Nephron progenitor cell (in vitro differentiated cells): ENCODE measurements around the gene TUBB3.

ENCODE experiments used
- DNase-seq: peaks from one replicate; pipeline ENCODE4 v3.0.0; 2021
- H3K27ac Mint-ChIP-seq: 2 replicates; pipeline ENCODE4 v1.8.0; 2021; ENCODE audit warnings: mild to moderate bottlenecking, moderate library complexity, mixed read lengths
- H3K27me3 Mint-ChIP-seq: 2 replicates; pipeline ENCODE4 v1.8.0; 2021; ENCODE audit warnings: mild to moderate bottlenecking, low read depth, mixed read lengths; ENCODE audit not compliant: poor library complexity
- H3K36me3 Mint-ChIP-seq: 2 replicates; pipeline ENCODE4 v1.8.0; 2021; ENCODE audit warnings: low read depth, mixed read lengths
- H3K4me1 Mint-ChIP-seq: 2 replicates; pipeline ENCODE4 v1.8.0; 2021; ENCODE audit warnings: mixed read lengths
- H3K4me3 Mint-ChIP-seq: 2 replicates; pipeline ENCODE4 v1.8.0; 2021; ENCODE audit warnings: mild to moderate bottlenecking, moderate library complexity, mixed read lengths
- H3K9me3 Mint-ChIP-seq: 2 replicates; pipeline ENCODE4 v1.8.0; 2021; ENCODE audit warnings: mild to moderate bottlenecking, moderate library complexity, mixed read lengths
- TF ChIP-seq, protein P1 (sequence below): fragments of 200-600 bp; sonication (generic); IDR thresholded peaks from 2 replicates; pipeline ENCODE4 v1.5.0; 2021; ENCODE audit warnings: antibody characterized with exemption

The TUBB3 gene

DNA sequence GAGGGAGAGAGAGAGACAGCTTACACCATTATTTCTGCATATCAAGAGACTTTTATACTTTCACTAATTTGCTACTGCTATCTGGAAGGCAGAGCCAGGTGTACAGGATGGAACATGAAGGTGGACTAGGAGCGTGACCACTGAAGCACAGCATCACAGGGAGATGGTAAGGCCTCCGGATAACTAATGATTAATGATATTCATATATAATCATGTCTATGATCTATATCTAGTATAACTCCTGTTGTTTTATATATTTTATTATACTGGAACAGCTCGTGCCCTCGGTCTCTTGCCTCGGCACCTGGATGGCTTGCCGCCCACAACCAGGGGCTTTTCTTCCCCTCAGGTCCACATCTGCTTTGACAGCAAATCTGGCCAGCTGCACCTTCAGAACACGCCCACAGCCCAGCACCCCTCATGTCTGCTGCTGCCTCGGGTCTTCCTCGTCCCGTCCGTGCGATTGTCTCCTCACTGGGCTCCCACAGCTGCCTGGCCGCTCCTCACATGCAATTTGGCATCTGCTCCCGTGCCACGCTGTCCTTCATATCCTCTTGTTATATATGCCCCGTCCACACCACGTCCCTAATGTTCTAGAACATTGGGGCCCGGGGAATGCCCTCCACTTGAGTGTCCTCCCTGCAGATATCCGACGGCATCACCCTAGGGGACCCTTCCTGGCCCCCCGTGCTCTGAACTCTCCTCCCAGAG is 15.2 kb downstream of the TUBB3 start:
- no peak overlapping the region for H3K27ac Mint-ChIP-seq
- no peaks in the 10 kb centered on the region for H3K9me3 Mint-ChIP-seq
- no peaks in the 10 kb centered on the region for H3K27me3 Mint-ChIP-seq
- TF ChIP-seq, protein P1, sequence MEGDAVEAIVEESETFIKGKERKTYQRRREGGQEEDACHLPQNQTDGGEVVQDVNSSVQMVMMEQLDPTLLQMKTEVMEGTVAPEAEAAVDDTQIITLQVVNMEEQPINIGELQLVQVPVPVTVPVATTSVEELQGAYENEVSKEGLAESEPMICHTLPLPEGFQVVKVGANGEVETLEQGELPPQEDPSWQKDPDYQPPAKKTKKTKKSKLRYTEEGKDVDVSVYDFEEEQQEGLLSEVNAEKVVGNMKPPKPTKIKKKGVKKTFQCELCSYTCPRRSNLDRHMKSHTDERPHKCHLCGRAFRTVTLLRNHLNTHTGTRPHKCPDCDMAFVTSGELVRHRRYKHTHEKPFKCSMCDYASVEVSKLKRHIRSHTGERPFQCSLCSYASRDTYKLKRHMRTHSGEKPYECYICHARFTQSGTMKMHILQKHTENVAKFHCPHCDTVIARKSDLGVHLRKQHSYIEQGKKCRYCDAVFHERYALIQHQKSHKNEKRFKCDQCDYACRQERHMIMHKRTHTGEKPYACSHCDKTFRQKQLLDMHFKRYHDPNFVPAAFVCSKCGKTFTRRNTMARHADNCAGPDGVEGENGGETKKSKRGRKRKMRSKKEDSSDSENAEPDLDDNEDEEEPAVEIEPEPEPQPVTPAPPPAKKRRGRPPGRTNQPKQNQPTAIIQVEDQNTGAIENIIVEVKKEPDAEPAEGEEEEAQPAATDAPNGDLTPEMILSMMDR, result no peak
- H3K36me3 Mint-ChIP-seq, result peaks cover 27% of the 10 kb centered on the region
- peaks cover 14% of the 10 kb centered on the region for H3K4me1 Mint-ChIP-seq
- no peak overlapping the region for H3K4me3 Mint-ChIP-seq
- no peak for DNase-seq

DNA sequence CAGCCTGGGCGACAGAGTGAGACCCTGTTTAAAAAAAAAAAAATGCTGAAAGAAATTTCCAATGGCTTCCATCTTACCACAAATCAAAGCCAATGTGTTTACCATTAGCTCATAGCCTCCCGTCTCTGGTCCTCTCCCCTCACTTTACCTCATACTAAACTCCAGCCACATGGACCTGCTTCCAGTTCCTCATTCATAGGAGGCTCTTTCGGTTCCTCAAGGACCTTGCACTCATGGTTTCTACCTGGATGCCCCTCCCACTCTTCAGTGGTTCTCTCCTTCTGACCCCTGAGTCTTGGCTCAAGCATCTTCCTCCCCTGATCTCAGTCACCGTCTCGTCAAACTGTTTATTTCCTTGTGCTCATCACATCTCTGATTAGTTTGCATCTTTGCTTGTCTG is 21.6 kb downstream of the TUBB3 start:
- TF ChIP-seq, protein P1, result no peak
- no peak for DNase-seq

DNA sequence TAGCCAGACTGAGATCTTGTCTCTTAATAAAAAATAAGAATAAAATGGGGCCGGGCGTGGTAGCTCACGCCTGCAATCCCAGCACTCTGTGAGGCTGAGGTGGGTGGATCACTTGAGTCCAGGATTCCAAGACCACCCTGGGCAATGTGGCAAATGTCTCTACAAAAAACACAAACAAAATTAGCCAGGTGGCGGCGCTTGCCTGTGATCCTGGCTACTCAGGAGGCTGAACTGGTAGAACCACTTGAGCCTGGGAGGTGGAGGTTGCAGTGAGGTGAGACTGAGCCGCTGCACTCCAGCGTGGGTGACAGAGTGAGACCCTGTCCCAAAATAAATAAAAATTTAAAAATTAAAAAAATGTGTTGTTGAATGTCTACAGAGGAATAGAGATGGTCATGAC is 22.5 kb downstream of the TUBB3 start:
- Mint-ChIP-seq H3K4me1 (peaks cover 14% of the 10 kb centered on the region), H3K27ac (no peak overlapping the region), H3K36me3 (no peaks in the 10 kb centered on the region), H3K9me3 (no peaks in the 10 kb centered on the region), H3K27me3 (peaks cover 50% of the 10 kb centered on the region), H3K4me3 (no peak overlapping the region)
- DNase-seq, result no peak
- TF ChIP-seq, protein P1, result no peak

More for the DNA sequence above, 21.6 kb downstream of the TUBB3 start:
- H3K27me3 Mint-ChIP-seq, result peaks cover 50% of the 10 kb centered on the region
- peaks cover 6% of the 10 kb centered on the region for H3K4me1 Mint-ChIP-seq
- no peaks in the 10 kb centered on the region for H3K36me3 Mint-ChIP-seq
- H3K27ac Mint-ChIP-seq, result no peak overlapping the region
- no peak overlapping the region for H3K4me3 Mint-ChIP-seq
- no peaks in the 10 kb centered on the region for H3K9me3 Mint-ChIP-seq

DNA sequence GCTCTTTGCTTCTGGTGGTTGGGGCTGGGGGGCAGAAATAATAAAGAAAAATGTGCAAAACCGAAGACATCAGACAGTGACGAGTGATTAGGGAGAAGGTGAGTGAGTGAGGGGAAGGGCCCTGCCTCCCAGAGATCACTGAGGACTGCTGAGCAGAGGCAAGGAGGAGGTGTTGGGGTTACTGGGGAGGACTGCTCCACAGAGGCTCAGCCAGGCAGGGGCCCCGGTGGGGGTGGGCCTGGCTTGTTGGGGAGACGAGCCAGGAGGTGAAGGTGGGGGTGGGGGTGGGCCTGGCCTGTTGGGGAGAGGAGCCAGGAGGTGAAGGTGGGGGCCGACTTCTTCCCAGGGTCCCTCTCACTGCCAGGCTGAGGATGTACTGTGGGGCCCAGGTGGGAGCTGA is 23.4 kb downstream of the TUBB3 start:
- TF ChIP-seq, protein P1, result no peak
- no peak overlapping the region for H3K4me3 Mint-ChIP-seq
- no peaks in the 10 kb centered on the region for H3K36me3 Mint-ChIP-seq
- H3K27me3 Mint-ChIP-seq, result peaks cover 50% of the 10 kb centered on the region
- peaks cover 14% of the 10 kb centered on the region for H3K4me1 Mint-ChIP-seq
- H3K9me3 Mint-ChIP-seq, result no peaks in the 10 kb centered on the region
- no peak for DNase-seq
- H3K27ac Mint-ChIP-seq, result no peak overlapping the region

DNA sequence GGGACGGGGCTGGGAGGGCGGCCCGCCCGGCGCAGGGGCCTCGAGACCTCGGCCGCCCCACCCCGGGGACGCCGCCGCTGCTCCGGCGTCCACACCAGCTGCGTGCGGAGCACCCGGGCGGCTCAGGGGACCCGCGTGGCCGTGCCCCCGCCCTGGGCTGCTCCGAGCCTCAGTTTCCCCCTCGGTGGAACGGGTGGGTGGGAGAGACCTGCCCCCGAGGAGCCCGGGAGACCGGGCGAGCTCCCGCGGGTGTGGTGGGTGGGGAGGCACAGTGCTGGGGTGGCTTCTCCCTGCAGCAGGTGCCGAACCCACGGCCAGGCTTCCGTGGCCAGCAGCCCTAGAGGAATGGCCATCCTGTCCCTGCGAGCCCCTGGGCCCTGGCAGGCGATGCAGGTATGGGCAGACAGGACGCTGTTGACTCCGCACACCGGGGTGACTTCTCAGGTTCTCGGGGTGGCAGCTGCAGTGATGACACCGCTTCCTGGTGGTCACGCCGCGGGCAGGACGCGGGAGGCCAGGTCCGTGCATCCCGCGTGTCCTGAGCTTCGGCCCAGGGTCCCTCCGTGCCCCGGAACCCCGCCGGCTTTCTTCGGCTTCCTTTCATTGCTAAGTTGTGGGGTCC is 26.1 kb downstream of the TUBB3 start:
- H3K27ac Mint-ChIP-seq, result no peak overlapping the region
- TF ChIP-seq, protein P1, result no peak

GRCh38 chr16:89949756-89950155 is 26.6 kb downstream of the TUBB3 start:
- no peak for DNase-seq
- Mint-ChIP-seq H3K9me3 (no peaks in the 10 kb centered on the region), H3K27ac (no peak overlapping the region)

More for the DNA sequence above, 26.1 kb downstream of the TUBB3 start:
- DNase-seq, result no peak
- Mint-ChIP-seq H3K4me1 (peaks cover 19% of the 10 kb centered on the region), H3K36me3 (no peaks in the 10 kb centered on the region), H3K4me3 (peak overlapping the region; percentile 87), H3K9me3 (no peaks in the 10 kb centered on the region), H3K27me3 (peaks cover 47% of the 10 kb centered on the region)

More at GRCh38 chr16:89949756-89950155, 26.6 kb downstream of the TUBB3 start:
- Mint-ChIP-seq H3K36me3 (no peaks in the 10 kb centered on the region), H3K27me3 (peaks cover 42% of the 10 kb centered on the region), H3K4me1 (peaks cover 19% of the 10 kb centered on the region), H3K4me3 (peak overlapping the region; percentile 87)
- TF ChIP-seq, protein P1, result no peak
